ENCODE data around the gene ZNF469. TPM values are rescaled to one million over a fixed set of nuclear protein-coding genes. Genes with fewer than 3 reads are reported as not detected.

Gene ZNF469
- total RNA-seq, 1 donor = 8.3 TPM

- Histone ChIP-seq H3K36me3 (ENCODE audit: insufficient read depth, low read length) (no peaks in the 10 kb centered on the region), H4K20me1 (ENCODE audit: insufficient read depth, low read length) (no peaks in the 10 kb centered on the region), H3K4me2 (ENCODE audit: insufficient read depth, low read length) (no peak overlapping the region), H3K4me1 (ENCODE audit: insufficient read depth, low read length) (peaks cover 31% of the 10 kb centered on the region), H3K27ac (ENCODE audit: low read depth, low read length) (no peak overlapping the region), H2AFZ (ENCODE audit: low read length) (no peak overlapping the region), H3K9me3 (ENCODE audit: low read depth, low read length) (no peaks in the 10 kb centered on the region), H3K27me3 (ENCODE audit: insufficient read depth, low read length) (no peaks in the 10 kb centered on the region), H3K79me2 (ENCODE audit: insufficient read depth, low read length) (no peaks in the 10 kb centered on the region), H3K4me3 (ENCODE audit: insufficient read depth, low read length) (no peak overlapping the region)
- peak; percentile 27 for DNase-seq (ENCODE audit: insufficient read length, low spot score, missing footprints)
- TF ChIP-seq CTCF (IDR thresholded peaks at IDR 0.05; ENCODE audit: extremely low read depth, low read depth, low read length) = no peak
Observed at GRCh38 chr16:88334778-88335720, 47.7 kb upstream of the ZNF469 start.

GRCh38 chr16:88337021-88337420, 45.7 kb upstream of the ZNF469 start:
- Histone ChIP-seq H3K4me1 (ENCODE audit: insufficient read depth, low read length) (peaks cover 18% of the 10 kb centered on the region), H2AFZ (ENCODE audit: low read length) (no peak overlapping the region), H3K36me3 (ENCODE audit: insufficient read depth, low read length) (no peaks in the 10 kb centered on the region), H3K27ac (ENCODE audit: low read depth, low read length) (no peak overlapping the region), H3K4me2 (ENCODE audit: insufficient read depth, low read length) (no peak overlapping the region), H4K20me1 (ENCODE audit: insufficient read depth, low read length) (no peaks in the 10 kb centered on the region), H3K27me3 (ENCODE audit: insufficient read depth, low read length) (no peaks in the 10 kb centered on the region), H3K9me3 (ENCODE audit: low read depth, low read length) (no peaks in the 10 kb centered on the region), H3K79me2 (ENCODE audit: insufficient read depth, low read length) (no peaks in the 10 kb centered on the region), H3K4me3 (ENCODE audit: insufficient read depth, low read length) (no peak overlapping the region)
- no peak for TF ChIP-seq CTCF (IDR thresholded peaks at IDR 0.05; ENCODE audit: extremely low read depth, low read depth, low read length)
- no peak for DNase-seq (ENCODE audit: insufficient read length, low spot score, missing footprints)

GRCh38 chr16:88337538-88337937, 45.2 kb upstream of the ZNF469 start:
- no peak overlapping the region for H3K4me3 ChIP-seq (ENCODE audit: insufficient read depth, low read length)
- peaks cover 15% of the 10 kb centered on the region for H3K4me1 ChIP-seq (ENCODE audit: insufficient read depth, low read length)
- no peaks in the 10 kb centered on the region for H3K79me2 ChIP-seq (ENCODE audit: insufficient read depth, low read length)
- H3K36me3 ChIP-seq (ENCODE audit: insufficient read depth, low read length) = no peaks in the 10 kb centered on the region
- no peaks in the 10 kb centered on the region for H3K9me3 ChIP-seq (ENCODE audit: low read depth, low read length)
- DNase-seq (ENCODE audit: insufficient read length, low spot score, missing footprints) = peak; percentile 37
- H3K27me3 ChIP-seq (ENCODE audit: insufficient read depth, low read length) = no peaks in the 10 kb centered on the region
- H3K27ac ChIP-seq (ENCODE audit: low read depth, low read length) = no peak overlapping the region
- TF ChIP-seq CTCF (IDR thresholded peaks at IDR 0.05; ENCODE audit: extremely low read depth, low read depth, low read length) = no peak
- no peaks in the 10 kb centered on the region for H4K20me1 ChIP-seq (ENCODE audit: insufficient read depth, low read length)
- no peak overlapping the region for H3K4me2 ChIP-seq (ENCODE audit: insufficient read depth, low read length)
- no peak overlapping the region for H2AFZ ChIP-seq (ENCODE audit: low read length)

GRCh38 chr16:88338111-88338510, 44.6 kb upstream of the ZNF469 start:
- H3K27me3 ChIP-seq (ENCODE audit: insufficient read depth, low read length) = no peaks in the 10 kb centered on the region
- no peak overlapping the region for H3K27ac ChIP-seq (ENCODE audit: low read depth, low read length)
- no peak for TF ChIP-seq CTCF (IDR thresholded peaks at IDR 0.05; ENCODE audit: extremely low read depth, low read depth, low read length)
- H3K36me3 ChIP-seq (ENCODE audit: insufficient read depth, low read length) = no peaks in the 10 kb centered on the region
- H2AFZ ChIP-seq (ENCODE audit: low read length) = no peak overlapping the region
- peaks cover 10% of the 10 kb centered on the region for H3K4me1 ChIP-seq (ENCODE audit: insufficient read depth, low read length)
- H3K79me2 ChIP-seq (ENCODE audit: insufficient read depth, low read length) = no peaks in the 10 kb centered on the region
- H3K4me2 ChIP-seq (ENCODE audit: insufficient read depth, low read length) = no peak overlapping the region
- no peaks in the 10 kb centered on the region for H3K9me3 ChIP-seq (ENCODE audit: low read depth, low read length)
- no peaks in the 10 kb centered on the region for H4K20me1 ChIP-seq (ENCODE audit: insufficient read depth, low read length)
- no peak overlapping the region for H3K4me3 ChIP-seq (ENCODE audit: insufficient read depth, low read length)
- DNase-seq (ENCODE audit: insufficient read length, low spot score, missing footprints) = peak; percentile 65
